ES-I3 (cell line): ENCODE results near the gene ZNHIT2.

Experiments
- H3K36me3 ChIP-seq: 2 replicates; pipeline ENCODE4 v1.6.1; 2013; ENCODE audit warnings: mild to moderate bottlenecking, low read length, control low read depth, moderate library complexity; ENCODE audit not compliant: insufficient read depth
- H3K4me1 ChIP-seq: 2 replicates; pipeline ENCODE4 v1.6.1; 2013; ENCODE audit warnings: mild to moderate bottlenecking, control low read depth, low read length; ENCODE audit not compliant: insufficient read depth
- H3K9ac ChIP-seq: 2 replicates; pipeline ENCODE4 v1.6.1; 2013; ENCODE audit warnings: low read depth, mild to moderate bottlenecking, low read length, moderate library complexity
- H3K9me3 ChIP-seq: 2 replicates; pipeline ENCODE4 v1.6.1; 2013; ENCODE audit warnings: mild to moderate bottlenecking, low read length, moderate library complexity; ENCODE audit not compliant: control insufficient read depth, insufficient read depth

ZNHIT2 gene

DNA sequence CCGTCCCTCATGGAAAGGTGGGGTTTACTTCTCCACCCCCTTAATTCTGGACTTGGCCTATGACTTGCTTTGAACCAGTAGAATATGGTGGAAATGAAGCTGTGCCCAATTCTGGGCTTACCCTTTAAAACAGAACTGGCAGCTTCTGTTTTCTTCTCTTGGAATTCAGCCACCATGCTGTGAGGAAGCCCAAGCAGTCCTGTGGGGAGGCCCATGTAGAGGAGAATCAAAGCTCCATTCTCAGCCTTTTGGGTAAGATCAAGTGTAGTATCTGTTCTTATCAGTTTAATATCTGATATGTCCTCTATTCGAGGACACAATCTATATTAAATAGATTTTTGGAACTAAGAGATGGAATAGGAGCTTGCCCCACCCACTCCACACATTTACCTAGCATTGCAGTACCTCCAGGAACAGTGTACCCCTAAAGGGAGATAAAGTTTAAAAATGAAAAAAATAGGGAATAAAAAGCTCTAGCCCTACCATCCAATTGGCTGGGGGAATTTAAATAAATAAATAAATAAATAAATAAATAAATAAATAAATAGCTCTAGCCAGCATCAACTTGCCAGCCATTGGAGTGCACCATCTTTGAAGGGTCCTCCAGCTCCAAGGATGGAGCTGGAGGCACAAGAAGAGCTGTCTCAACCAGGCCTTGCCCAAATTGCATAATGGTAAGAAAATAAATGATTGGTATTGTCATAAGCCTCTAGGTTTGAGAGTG lies 30.0 kb upstream of the ZNHIT2 start:
- Histone ChIP-seq H3K9ac (no peak overlapping the region), H3K9me3 (no peaks in the 10 kb centered on the region), H3K4me1 (peaks cover 7% of the 10 kb centered on the region; the same call in 1 of the 2 replicates), H3K36me3 (no peaks in the 10 kb centered on the region)

- no peaks in the 10 kb centered on the region for H3K36me3 ChIP-seq
- H3K9ac ChIP-seq = no peak overlapping the region
- no peaks in the 10 kb centered on the region for H3K9me3 ChIP-seq
- H3K4me1 ChIP-seq = no peaks in the 10 kb centered on the region
Measured at GRCh38 chr11:65141896-65142494, 24.5 kb upstream of the ZNHIT2 start.

DNA sequence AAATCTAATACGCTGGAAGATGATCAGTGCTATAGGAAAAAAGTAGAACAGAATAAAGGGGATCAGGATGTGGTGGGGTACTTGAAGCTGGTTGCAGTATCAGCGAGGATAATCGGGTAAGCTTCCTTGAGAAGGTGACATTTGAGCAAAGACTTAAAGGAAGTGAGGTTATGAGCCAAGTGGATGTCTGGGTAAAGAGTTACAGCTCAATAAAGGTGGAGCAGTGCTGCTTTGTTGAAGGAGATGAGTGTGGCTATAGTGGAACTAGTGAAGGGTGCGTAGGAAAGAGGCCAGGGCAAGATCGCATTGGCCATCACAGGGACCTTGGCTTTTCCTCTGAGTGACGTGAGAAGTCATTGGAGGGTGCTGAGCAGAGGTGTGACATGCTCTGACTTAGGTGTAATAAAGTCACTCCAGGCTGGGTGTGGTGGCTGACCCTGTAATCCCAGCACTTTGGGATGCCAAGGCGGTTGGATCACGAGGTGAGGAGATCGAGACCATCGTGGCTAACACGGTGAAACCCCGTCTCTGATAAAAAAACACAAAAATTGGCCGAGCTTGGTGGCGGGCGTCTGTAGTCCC lies 19.1 kb upstream of the ZNHIT2 start:
- H3K9me3 ChIP-seq = no peaks in the 10 kb centered on the region
- H3K9ac ChIP-seq = no peak overlapping the region
- H3K4me1 ChIP-seq = no peaks in the 10 kb centered on the region
- no peaks in the 10 kb centered on the region for H3K36me3 ChIP-seq

DNA sequence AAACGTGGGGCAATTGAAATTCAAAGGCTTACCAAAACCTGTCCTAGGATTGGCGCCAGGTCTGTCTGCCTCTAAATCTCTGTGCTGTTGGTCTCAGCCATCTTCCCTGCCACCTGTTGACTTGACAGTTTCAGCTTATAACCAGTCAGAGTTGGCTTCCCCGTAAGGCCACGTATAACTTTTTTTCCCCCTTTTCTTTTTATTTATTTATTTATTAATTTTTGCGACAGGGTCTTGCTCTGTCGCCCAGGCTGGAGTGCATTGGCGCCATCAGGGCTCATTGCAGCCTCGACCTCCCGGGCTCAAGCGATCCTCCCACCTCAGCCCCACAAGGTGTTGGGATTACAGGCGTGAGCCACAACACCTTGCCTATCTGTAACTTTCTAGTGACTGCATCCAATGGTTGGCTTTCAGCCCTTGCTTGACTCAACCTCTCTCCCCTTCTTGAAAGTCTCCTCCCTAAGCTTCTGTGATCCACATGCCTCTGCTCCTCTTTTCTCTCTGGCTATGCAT lies 18.2 kb upstream of the ZNHIT2 start:
- Histone ChIP-seq H3K9me3 (no peaks in the 10 kb centered on the region), H3K4me1 (no peaks in the 10 kb centered on the region), H3K9ac (peak overlapping the region; percentile 85), H3K36me3 (peaks cover 8% of the 10 kb centered on the region; the same call in 1 of the 2 replicates)

- Histone ChIP-seq H3K36me3 (peaks cover 8% of the 10 kb centered on the region; the same call in 1 of the 2 replicates), H3K9ac (peak overlapping the region; percentile 85)
Measured at GRCh38 chr11:65134952-65135632, 17.6 kb upstream of the ZNHIT2 start.

GRCh38 chr11:65134240-65134951 lies 16.9 kb upstream of the ZNHIT2 start, which contains the start of gene SYVN1:
SYVN1 (minus strand) TSS chr11:65134519; CDS start chr11:65133601, 918 bp downstream.
- H3K4me1 ChIP-seq = no peaks in the 10 kb centered on the region
- peaks cover 8% of the 10 kb centered on the region; the same call in 1 of the 2 replicates for H3K36me3 ChIP-seq
- no peaks in the 10 kb centered on the region for H3K9me3 ChIP-seq
- H3K9ac ChIP-seq = peak within 1 kb of the TSS; percentile 85

More at GRCh38 chr11:65134952-65135632, 17.6 kb upstream of the ZNHIT2 start:
- Histone ChIP-seq H3K9me3 (no peaks in the 10 kb centered on the region), H3K4me1 (no peaks in the 10 kb centered on the region)

DNA sequence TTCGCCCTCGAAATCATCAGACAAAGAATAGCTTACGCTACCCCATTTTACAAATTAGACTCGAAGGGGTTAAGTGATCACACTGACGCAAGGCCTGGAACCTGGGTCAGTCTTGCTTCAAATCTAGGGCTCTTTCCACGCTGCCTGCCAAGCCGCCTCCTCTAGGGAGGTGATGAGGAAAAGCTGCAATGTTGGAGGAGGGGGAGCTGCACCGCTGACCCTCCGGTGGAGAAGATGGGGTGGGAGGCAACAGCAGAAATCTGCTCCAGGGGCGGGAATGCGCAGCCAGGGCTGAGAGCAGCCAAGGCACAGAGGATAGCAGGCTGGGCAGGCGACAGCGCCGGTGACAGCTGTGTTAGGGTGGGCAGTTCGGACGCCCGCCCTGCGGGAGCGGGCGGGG lies 16.2 kb upstream of the ZNHIT2 start:
- Histone ChIP-seq H3K36me3 (peaks cover 8% of the 10 kb centered on the region; the same call in 1 of the 2 replicates), H3K9ac (peak overlapping the region; percentile 85), H3K9me3 (no peaks in the 10 kb centered on the region), H3K4me1 (no peaks in the 10 kb centered on the region)

GRCh38 chr11:65132988-65133700 lies 15.6 kb upstream of the ZNHIT2 start:
- Histone ChIP-seq H3K9me3 (no peaks in the 10 kb centered on the region), H3K4me1 (no peaks in the 10 kb centered on the region), H3K9ac (peak overlapping the region; percentile 85; the same call in 1 of the 2 replicates), H3K36me3 (peaks cover 8% of the 10 kb centered on the region; the same call in 1 of the 2 replicates)

DNA sequence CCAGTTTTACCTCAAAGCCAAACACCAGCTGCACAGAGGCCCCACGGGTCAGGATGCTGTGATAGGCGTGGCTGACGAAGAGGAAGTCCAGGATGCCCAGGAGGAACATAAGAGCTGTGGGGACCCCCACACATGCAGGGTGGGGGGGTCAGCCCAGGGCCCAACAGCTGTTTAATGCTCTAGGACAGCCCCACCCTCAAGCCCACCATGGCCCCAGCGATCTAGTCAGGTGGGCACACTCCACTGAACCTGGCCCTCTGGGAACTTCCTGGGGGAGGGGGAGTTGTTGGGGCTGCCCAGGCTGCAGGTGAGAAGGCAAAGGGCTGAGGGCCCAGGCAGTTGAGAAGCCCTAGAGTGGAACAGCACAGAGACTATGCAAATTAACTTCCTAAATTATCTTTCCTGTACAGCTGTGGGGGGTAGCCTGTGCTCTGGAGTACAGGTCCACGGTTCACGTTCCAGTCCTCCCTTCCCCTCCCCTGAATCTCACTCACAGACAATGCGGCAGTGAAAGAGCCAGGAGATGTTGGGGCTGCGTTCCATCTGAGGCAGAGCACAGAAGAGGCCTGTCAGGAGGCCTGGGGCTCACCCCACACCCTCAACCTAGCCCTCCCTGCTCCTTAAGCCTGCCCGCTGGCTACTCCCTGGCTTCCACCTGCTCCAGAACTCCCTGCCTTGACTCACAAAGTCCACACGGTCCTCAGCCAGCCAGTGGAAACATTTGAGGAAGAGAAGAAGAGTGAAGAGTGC lies 14.9 kb upstream of the ZNHIT2 start:
- Histone ChIP-seq H3K4me1 (no peaks in the 10 kb centered on the region), H3K9ac (no peak overlapping the region), H3K36me3 (peaks cover 8% of the 10 kb centered on the region; the same call in 1 of the 2 replicates), H3K9me3 (no peaks in the 10 kb centered on the region)

DNA sequence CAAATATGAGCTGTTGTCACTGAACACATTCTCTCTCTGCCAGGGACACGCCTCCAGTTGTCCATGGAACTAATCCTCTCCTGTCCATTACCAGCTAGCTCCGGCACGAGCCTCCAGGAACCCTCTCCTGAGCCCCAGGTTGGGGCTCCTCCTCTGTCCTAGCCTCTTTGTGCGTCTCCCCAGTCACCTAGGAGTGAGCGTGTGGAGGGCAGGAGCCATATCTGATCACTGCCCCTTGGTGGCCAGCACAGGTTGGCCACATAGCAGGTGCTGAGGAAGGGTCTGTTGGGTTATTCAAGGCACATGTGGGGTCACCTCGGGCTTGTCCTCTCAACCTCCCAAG lies 14.4 kb upstream of the ZNHIT2 start:
- no peak overlapping the region for H3K9ac ChIP-seq
- no peaks in the 10 kb centered on the region for H3K4me1 ChIP-seq
- H3K36me3 ChIP-seq = peaks cover 10% of the 10 kb centered on the region
- H3K9me3 ChIP-seq = no peaks in the 10 kb centered on the region

DNA sequence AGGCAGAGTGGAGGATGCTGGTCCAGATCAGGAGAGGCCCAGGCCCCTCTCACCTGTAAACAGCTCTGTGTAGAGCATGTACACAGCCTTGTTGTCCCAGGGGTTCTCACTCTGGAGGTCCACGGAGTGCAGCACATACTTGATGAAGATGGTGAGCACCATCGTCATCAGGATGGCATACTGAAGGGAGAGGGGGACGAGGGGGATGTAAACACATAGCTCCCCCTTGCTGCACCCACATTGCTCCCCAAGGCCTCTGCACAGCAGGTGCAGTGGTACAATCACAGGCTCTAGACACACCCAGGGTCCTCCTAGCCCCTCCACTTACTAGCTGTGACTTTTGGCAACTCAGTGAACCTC lies 13.9 kb upstream of the ZNHIT2 start:
- Histone ChIP-seq H3K9ac (no peak overlapping the region), H3K36me3 (peaks cover 12% of the 10 kb centered on the region), H3K4me1 (no peaks in the 10 kb centered on the region), H3K9me3 (no peaks in the 10 kb centered on the region)

GRCh38 chr11:65130631-65131416 lies 13.3 kb upstream of the ZNHIT2 start:
- H3K4me1 ChIP-seq = no peaks in the 10 kb centered on the region
- H3K9me3 ChIP-seq = no peaks in the 10 kb centered on the region
- H3K9ac ChIP-seq = no peak overlapping the region
- peaks cover 15% of the 10 kb centered on the region for H3K36me3 ChIP-seq
